NCI-H748 (cell line): ENCODE measurements around the gene GDA.
A peak's percentile ranks its signal among the peaks of the same experiment; 100 is the strongest.
"Not testable (repeated sequence)": the region's sequence is repeated elsewhere in the genome, so short reads cannot be mapped to it uniquely, and the experiment has no call there.

Source experiments
- DNase-seq: peaks from one replicate; lab custom pipeline; 2025; ENCODE audit not compliant: unreplicated experiment; lab: John Stamatoyannopoulos, UW

GDA gene

DNA sequence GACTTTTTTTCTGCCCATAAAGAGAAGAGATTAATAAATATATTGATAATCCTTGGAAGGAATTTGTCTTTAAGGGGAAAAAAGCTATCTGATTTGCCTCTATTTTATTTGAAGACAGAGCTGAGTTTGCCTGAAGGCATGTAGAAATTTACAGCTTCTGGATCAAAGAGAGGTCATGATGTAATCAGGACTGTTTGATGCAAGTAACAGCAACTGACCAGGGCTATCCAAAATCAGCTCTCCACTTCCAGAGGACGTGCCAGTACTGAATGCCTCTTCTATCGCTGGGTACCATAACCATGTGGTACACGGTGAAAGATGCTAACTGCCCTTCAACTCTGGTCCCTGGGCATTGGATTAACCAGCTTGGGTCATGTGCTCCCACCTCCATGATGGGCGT is 125.2 kb downstream of the GDA start:
- DNase-seq, result no peak

DNA sequence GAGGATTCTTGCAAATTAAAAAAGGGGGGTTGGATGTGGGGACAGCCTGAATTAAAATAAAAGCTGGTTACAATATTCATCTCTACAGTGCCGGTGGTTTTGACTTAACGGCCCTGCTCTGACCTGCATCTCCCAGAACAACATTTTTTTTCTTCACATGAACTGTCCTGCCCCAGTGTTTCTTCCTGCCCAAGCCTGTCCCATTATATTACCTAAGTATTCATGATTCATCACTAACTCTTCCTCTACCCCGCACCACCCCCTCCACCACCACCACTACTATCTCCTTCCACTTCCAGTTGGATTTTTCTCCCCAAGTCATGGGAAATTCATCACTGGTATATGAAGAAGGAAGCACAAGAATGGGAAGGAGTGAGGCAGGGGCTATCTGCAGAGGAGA is 125.7 kb downstream of the GDA start:
- no peak for DNase-seq

GRCh38 chr9:72276429-72276828 is 127.2 kb downstream of the GDA start:
- no peak for DNase-seq

DNA sequence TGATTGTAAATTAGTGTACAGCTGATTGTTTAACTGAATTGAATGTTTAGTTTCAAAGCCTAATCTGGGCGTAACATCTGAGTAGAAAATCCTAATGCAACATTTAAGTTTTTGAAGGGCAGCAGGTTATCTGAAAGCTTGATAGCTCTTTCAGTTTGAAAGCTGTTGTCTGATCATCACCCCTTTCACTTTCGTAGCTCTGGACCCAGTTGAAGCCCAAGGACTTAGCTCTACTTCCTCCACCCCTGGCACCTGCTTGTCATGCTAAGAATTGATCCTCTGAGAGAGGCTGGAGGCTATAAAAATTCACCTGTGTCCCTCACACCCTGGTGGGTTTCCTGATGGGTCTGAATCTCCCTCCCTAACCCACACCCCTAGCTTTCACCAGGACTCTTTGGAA is 129.7 kb downstream of the GDA start:
- DNase-seq, result no peak

DNA sequence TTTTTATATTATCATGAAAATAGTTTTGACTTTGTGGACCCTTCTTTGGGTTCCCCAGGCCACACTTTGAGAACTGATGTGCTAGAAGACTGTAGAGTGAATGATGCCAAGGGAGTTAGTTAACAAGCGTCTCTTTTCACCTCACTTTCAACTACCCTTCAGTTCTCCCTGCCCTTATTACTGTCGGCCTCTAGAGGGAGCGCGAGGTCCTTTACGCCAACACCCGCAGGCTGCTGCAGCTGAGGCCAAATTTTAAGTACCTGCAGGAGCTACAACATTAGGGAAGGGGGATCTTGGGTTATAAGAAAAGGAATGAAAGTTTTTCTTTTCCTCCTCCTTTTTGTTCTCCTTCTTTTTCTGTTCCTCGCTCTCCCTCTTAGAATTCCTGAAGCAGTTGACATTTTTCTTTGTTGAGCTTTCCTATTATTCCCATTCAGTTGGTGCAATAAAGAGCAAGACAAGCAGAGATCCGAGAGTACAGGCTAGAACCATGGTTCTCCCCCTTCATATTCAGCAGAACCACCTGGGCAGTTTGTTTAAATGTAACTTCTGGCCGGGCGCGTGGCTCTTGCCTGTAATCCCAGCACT is 131.8 kb downstream of the GDA start:
- peak; percentile 67 for DNase-seq

DNA sequence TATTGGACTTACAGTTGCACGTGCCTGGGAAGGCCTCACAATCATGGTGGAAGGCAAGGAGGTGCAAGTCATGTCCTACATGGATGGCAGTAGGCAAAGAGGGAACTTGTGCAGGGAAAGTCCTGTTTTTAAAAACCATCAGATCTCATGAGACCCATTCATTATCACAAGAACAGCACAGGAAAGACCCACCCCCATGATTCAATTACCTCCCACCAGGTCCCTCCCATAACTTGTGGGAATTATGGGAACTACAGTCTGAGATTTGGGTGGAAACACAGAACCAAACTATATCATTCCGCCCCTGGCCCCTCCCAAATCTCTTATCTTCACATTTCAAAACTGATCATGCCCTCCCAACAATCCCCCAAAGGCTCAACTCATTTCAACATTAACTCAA is 140.2 kb downstream of the GDA start:
- no peak for DNase-seq

GRCh38 chr9:72290311-72290710 is 141.1 kb downstream of the GDA start:
- no peak for DNase-seq

DNA sequence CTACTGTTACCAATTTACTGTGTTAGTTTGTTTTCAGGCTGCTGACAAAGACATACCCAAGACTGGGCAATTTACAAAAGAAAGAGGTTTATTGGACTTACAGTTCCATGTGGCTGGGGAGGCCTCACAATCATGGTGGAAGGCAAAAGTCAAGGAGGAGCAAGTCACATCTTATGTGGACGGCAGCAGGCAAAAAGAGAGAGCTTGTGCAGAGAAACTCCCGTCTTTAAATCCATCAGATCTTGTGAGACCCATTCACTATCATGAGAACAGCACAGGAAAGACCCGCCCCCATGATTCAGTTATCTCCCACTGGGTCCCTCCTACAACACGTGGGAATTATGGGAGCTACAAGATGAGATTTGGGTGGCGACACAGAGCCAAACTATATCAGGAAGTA is 142.3 kb downstream of the GDA start:
- DNase-seq, result not testable (repeated sequence)

DNA sequence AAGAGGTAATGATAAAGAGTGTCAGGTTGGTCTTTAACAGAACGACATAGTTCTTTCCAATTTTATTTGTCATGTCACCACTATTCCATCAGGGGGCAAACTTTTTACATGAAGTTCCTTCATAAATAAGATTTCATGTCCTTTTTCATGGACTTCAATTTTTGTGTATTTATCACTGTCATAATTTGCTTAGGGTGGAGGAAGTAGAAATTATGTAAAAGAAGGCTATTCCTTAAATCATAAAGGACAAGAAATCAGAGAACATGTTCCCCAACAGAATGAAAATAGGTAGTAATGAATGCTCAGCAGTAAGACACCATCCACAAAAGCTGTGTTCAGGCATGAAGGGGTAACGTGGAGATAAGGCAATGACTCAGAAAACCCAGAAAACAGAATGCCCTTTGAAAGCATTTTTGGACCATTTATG is 143.0 kb downstream of the GDA start:
- DNase-seq, result peak; percentile 32

- DNase-seq, result peak; percentile 16
Observed at GRCh38 chr9:72292874-72293607, 143.8 kb downstream of the GDA start.

DNA sequence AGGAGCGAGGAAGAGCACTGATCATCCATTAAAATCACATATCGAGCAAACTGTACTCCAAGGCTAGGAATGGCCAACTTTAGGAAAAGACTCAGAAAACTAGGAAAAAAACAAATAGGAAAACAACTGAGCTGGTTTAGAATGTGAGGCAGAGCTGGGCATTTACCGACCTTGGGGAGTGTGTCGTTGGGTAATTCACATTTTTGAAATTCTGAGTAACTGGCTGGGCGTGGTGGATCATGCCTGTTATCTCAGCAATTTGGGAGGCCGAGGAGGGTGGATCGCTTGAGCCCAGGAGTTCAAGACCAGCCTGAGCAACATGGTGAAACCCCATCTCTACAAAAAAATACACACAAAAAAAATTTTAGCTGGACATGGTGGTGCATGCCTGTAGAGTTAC is 145.7 kb downstream of the GDA start:
- no peak for DNase-seq

DNA sequence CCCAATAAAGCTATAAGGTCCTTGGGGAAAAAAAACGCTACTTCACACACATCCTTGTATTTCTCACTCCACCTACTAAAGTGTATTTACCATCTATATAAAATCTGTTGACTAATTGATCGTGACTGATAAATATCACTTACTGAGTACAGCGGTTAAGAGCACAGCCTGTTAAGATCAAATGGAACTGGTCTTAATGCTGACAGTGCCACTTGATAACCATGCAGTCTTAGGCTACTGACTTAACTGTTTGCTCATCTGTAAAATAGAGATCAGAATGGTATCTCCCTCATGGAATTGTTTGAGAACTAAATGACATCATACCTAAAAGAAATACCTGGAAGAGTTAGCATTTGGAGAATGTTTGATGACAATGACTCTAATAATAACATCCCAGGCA is 148.3 kb downstream of the GDA start:
- no peak for DNase-seq

DNA sequence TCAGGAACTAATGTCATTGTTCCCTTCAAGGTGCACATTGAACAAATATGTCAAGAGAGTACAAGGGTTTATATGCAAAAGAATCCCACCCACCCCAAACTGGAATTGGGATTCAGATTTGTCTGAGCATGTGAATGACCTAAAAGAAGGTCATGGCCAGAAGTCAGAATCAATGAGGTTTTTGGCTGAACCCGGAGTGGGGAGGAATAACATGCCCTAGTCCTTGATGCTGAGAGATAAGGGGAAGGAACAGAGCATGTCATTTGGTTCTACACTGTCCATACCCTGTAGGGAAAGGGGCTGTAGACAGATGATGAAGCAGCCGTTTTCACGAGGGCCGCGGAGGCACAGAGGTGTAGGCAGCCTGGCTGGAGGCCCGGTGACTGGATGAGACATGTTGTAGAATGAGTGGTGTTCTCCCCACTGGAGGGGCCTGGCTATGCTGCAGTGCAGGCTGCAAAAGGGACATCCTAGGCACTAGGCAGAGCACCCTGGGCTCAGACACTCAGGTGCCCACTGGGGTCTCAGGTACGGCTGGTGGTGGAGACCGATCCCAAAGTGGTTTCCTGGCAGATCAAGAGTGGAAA is 149.9 kb downstream of the GDA start:
- no peak for DNase-seq

GRCh38 chr9:72300873-72301272 is 151.6 kb downstream of the GDA start:
- DNase-seq, result no peak
